Spleen (tissue), 11 donors: ENCODE measurements around the gene TIPIN. TPM values are rescaled to one million over a fixed set of nuclear protein-coding genes. Genes with fewer than 3 reads are reported as not detected.
"Not testable (repeated sequence)": the region's sequence is repeated elsewhere in the genome, so short reads cannot be mapped to it uniquely, and the experiment has no call there.

ENCODE experiments used
- DNase-seq: peaks from one replicate; pipeline ENCODE4 v3.0.0-alpha.2; 2020
- H3K27ac ChIP-seq, 8 donors: fragments of 200-600 bp; sonication (generic) in 7 of 8; 1 replicate in 4 of 8; 2 replicates in 4 of 8; pipeline versions ENCODE4 v1.5.0 to v1.8.0; 2016 to 2021; ENCODE audit warnings: inconsistent platforms in 4 of 8, mild to moderate bottlenecking in 4 of 8, moderate library complexity in 1 of 8
- H3K27me3 ChIP-seq, 7 donors: fragments of 200-600 bp; sonication (generic) in 6 of 7; replicated peaks in 1 of 7; 1 replicate in 4 of 7; 2 replicates in 3 of 7; pipeline versions ENCODE4 v1.5.0 to v1.8.0; 2016 to 2021; ENCODE audit warnings: inconsistent platforms in 3 of 7, mild to moderate bottlenecking in 1 of 7
- H3K36me3 ChIP-seq, 6 donors: fragments of 200-600 bp; sonication (generic) in 5 of 6; 1 replicate in 4 of 6; 2 replicates in 2 of 6; pipeline versions ENCODE4 v1.5.0 to v1.8.0; 2016 to 2021; ENCODE audit warnings: inconsistent platforms in 2 of 6
- H3K4me1 ChIP-seq, 6 donors: fragments of 200-600 bp; sonication (generic) in 5 of 6; 1 replicate in 3 of 6; 2 replicates in 3 of 6; pipeline versions ENCODE4 v1.5.0 to v1.8.0; 2016 to 2021; ENCODE audit warnings: inconsistent platforms in 3 of 6
- H3K4me3 ChIP-seq, 8 donors: fragments of 200-600 bp; sonication (generic) in 7 of 8; 1 replicate in 4 of 8; 2 replicates in 4 of 8; pipeline versions ENCODE4 v1.5.0 to v1.8.0; 2016 to 2021; ENCODE audit warnings: inconsistent platforms in 4 of 8, mild to moderate bottlenecking in 4 of 8, moderate library complexity in 2 of 8
- H3K9me3 ChIP-seq, 8 donors: fragments of 200-600 bp; sonication (generic) in 7 of 8; 1 replicate in 4 of 8; 2 replicates in 4 of 8; pipeline versions ENCODE4 v1.5.0 to v1.8.0; 2016 to 2021; ENCODE audit warnings: inconsistent platforms in 4 of 8
- CTCF ChIP-seq, 11 experiments: fragments of 200-600 bp in 7 of 11; fragments of 450-650 bp in 4 of 11; sonication (generic) in 4 of 11; IDR thresholded peaks in 8 of 11; conservative IDR thresholded peaks in 3 of 11; 1 replicate in 7 of 11; 2 replicates in 4 of 11; pipeline versions ENCODE4 v1.4.0 to v1.8.0; 2016 to 2021; ENCODE audit warnings: antibody characterized with exemption in 11 of 11, inconsistent platforms in 4 of 11, mild to moderate bottlenecking in 1 of 11
- POLR2A ChIP-seq, 3 donors: fragments of 450-650 bp; IDR thresholded peaks; one replicate each; pipeline ENCODE4 v1.5.1; 2017; ENCODE audit warnings: antibody characterized with exemption in 3 of 3, mild to moderate bottlenecking in 1 of 3
- POLR2AphosphoS5 ChIP-seq, 3 donors: sonication (generic); formaldehyde crosslinking; IDR thresholded peaks; one replicate each; pipeline ENCODE4 v1.5.1; 2017; ENCODE audit warnings: antibody characterized with exemption in 3 of 3
- WGBS, 5 donors: extraction: QIAGEN DNeasy Blood & Tissue Kit in 3 of 5; methylation state at CpG; one replicate each; pipeline versions ENCODE4 v1.1.5 to v1.1.7; 2013 to 2018; 5-methylcytosine and 5-hydroxymethylcytosine counted together
- intact Hi-C: fragments of 100-400 bp; cut with DNase I; formaldehyde crosslinking; loops from one replicate; pipeline ENCODE4 v1.15.0; 2023; ENCODE audit warnings: low total_unique reads
- polyA plus RNA-seq, 3 donors: library from polyadenylated mRNA; stranded (reverse); fragments of 200-250 nt; gene quantifications; one replicate each; pipeline ENCODE4 v1.2.1, GENCODE V29; 2013
- total RNA-seq, 7 donors: library from RNA; depleted of rRNA in 3 of 7; stranded (reverse); fragments of >200 nt in 3 of 7; fragmentation: NEBNext Ultra II Directional in 4 of 7; extraction: Animal tissue kit (Norgen Biotek cat#: 25700) in 4 of 7; gene quantifications; one replicate each; pipeline versions ENCODE4 v1.1.0 to v1.2.1, GENCODE V29; 2016 to 2021
- donor health status: healthy with polysubstance abuse.
- donor health status: DM: no; HTN: no; CAD: no; lungs with moderate emphysema.
- donor health status: DM: no; HTN: no; CAD: no.
- donor health status: Bipolar disorder and iron deficiency.
- donor health status: healthy.
- donor health status: DM: no; HTN: no; CAD: no.
- donor health status: DM: yes; HTN: yes; CAD: no.

Gene TIPIN
- total and polyA plus RNA-seq, 10 donors: 2.7 to 9.4 (median 6.6) TPM

- Histone ChIP-seq H3K27me3 (no peaks in the 10 kb centered on the region), H3K4me3 (no peak overlapping the region), H3K9me3 (no peaks in the 10 kb centered on the region), H3K27ac (no peak overlapping the region), H3K4me1 (no peaks in the 10 kb centered on the region), H3K36me3 (no peaks in the 10 kb centered on the region)
- WGBS, 5 donors: 92 to 100% (median 100%) methylated on average over 1 of the region's 1 CpG
- no peak for DNase-seq
- TF ChIP-seq POLR2A (IDR thresholded peaks at IDR 0.05): no peak
- TF ChIP-seq POLR2AphosphoS5 (IDR thresholded peaks at IDR 0.05): no peak
- TF ChIP-seq CTCF (IDR thresholded peaks at IDR 0.05 in 8 of 11, conservative IDR thresholded peaks at IDR 0.05 in 3 of 11): no peak
- intact Hi-C loops: no loop called here
Measured at GRCh38 chr15:66362776-66363175, 6.3 kb upstream of the TIPIN start.

- H3K4me3 ChIP-seq, H3K27me3 ChIP-seq, H3K4me1 ChIP-seq, DNase-seq, H3K9me3 ChIP-seq, intact Hi-C loops, H3K36me3 ChIP-seq: not testable (repeated sequence)
- peak overlapping the region in 1 of 8 donors; percentile 18 for H3K27ac ChIP-seq
- 76 to 85% (median 82%) methylated on average over 13 to 15 of the region's 15 CpGs for WGBS, 5 donors
Measured at GRCh38 chr15:66361745-66362460, 5.4 kb upstream of the TIPIN start.

- no peak overlapping the region for H3K27ac ChIP-seq
- intact Hi-C loops: no loop called here
Measured at GRCh38 chr15:66359740-66360139, 3.3 kb upstream of the TIPIN start.

GRCh38 chr15:66356077-66356358 lies 467 bp downstream of the TIPIN start:
- intact Hi-C loops: no loop called here
- Histone ChIP-seq H3K27me3 (no peaks in the 10 kb centered on the region), H3K27ac (peak overlapping the region in 7 of 8 donors; percentile 54 to 84 (median 79)), H3K4me1 (peaks cover 0 to 26% (median 15%) of the 10 kb centered on the region in 6 donors), H3K4me3 (peak overlapping the region; percentile 44 to 87 (median 66)), H3K36me3 (peaks cover 0 to 23% (median 4%) of the 10 kb centered on the region in 6 donors), H3K9me3 (no peaks in the 10 kb centered on the region)
- TF ChIP-seq POLR2A (IDR thresholded peaks at IDR 0.05) (no peak), CTCF (IDR thresholded peaks at IDR 0.05 in 8 of 11, conservative IDR thresholded peaks at IDR 0.05 in 3 of 11) (no peak), POLR2AphosphoS5 (IDR thresholded peaks at IDR 0.05) (no peak)
- 0 to 2% (median 1%) methylated on average over 12 of the region's 12 CpGs for WGBS, 5 donors
- DNase-seq: no peak

More at GRCh38 chr15:66359740-66360139, 3.3 kb upstream of the TIPIN start:
- H3K36me3 ChIP-seq: no peaks in the 10 kb centered on the region
- TF ChIP-seq POLR2A (IDR thresholded peaks at IDR 0.05) (no peak), CTCF (IDR thresholded peaks at IDR 0.05 in 8 of 11, conservative IDR thresholded peaks at IDR 0.05 in 3 of 11) (no peak), POLR2AphosphoS5 (IDR thresholded peaks at IDR 0.05) (no peak)
- no peak for DNase-seq
- no peaks in the 10 kb centered on the region for H3K9me3 ChIP-seq
- H3K4me1 ChIP-seq: peaks cover 0 to 22% (median 15%) of the 10 kb centered on the region in 6 donors
- 83 to 87% (median 84%) methylated on average over 7 of the region's 7 CpGs for WGBS, 5 donors
- H3K4me3 ChIP-seq: no peak overlapping the region
- no peaks in the 10 kb centered on the region for H3K27me3 ChIP-seq

- DNase-seq, intact Hi-C loops, H3K27ac ChIP-seq, H3K4me3 ChIP-seq, H3K9me3 ChIP-seq, H3K27me3 ChIP-seq, H3K4me1 ChIP-seq: not testable (repeated sequence)
- H3K36me3 ChIP-seq: peaks cover 0 to 82% (median 13%) of the 10 kb centered on the region in 6 donors
- 54 to 81% (median 64%) methylated on average over 5 of the region's 5 CpGs for WGBS, 5 donors
Measured at GRCh38 chr15:66348530-66348929, 8.0 kb downstream of the TIPIN start.
